ENCODE data around the gene IER2. TPM values are rescaled to one million over a fixed set of nuclear protein-coding genes. Genes with fewer than 3 reads are reported as not detected.
"Not testable (repeated sequence)": the region's sequence is repeated elsewhere in the genome, so short reads cannot be mapped to it uniquely, and the experiment has no call there.

IER2 gene
- total RNA-seq, 1 donor from 2014 or later: 26.0 TPM

- DNase-seq (ENCODE audit: low spot score): no peak
These were observed 45.5 kb downstream of the IER2 start for GRCh38 chr19:13195678-13196077.

- no peak for DNase-seq (ENCODE audit: low spot score)
These were observed 48.4 kb downstream of the IER2 start for GRCh38 chr19:13198634-13199033.

GRCh38 chr19:13202112-13202511 lies 51.9 kb downstream of the IER2 start:
- not testable (repeated sequence) for DNase-seq (ENCODE audit: low spot score)

Other genes with a start within 250 kb of the IER2 start
- not detected for gene SYCE2, start 231.1 kb upstream of the IER2 start, total RNA-seq (ENCODE audit: insufficient read depth, low replicate concordance)
- 40.0 TPM for gene FARSA, start 216.7 kb upstream of the IER2 start, total RNA-seq (ENCODE audit: insufficient read depth, low replicate concordance)
- 404 TPM for gene CALR, start 211.8 kb upstream of the IER2 start, total RNA-seq (ENCODE audit: insufficient read depth, low replicate concordance)
- 18.8 TPM for gene RAD23A, start 204.5 kb upstream of the IER2 start, total RNA-seq (ENCODE audit: insufficient read depth, low replicate concordance)
- 18.3 TPM for gene GADD45GIP1, start 193.2 kb upstream of the IER2 start, total RNA-seq (ENCODE audit: insufficient read depth, low replicate concordance)
- not detected for gene DAND5, start 180.8 kb upstream of the IER2 start, total RNA-seq (ENCODE audit: insufficient read depth, low replicate concordance)
- gene NFIX, start 154.9 kb upstream of the IER2 start, total RNA-seq (ENCODE audit: insufficient read depth, low replicate concordance): 56.8 TPM
- gene LYL1, start 47.6 kb upstream of the IER2 start, total RNA-seq (ENCODE audit: insufficient read depth, low replicate concordance): 13.0 TPM
- gene TRMT1, start 33.7 kb upstream of the IER2 start, total RNA-seq (ENCODE audit: insufficient read depth, low replicate concordance): 3.9 TPM
- gene NACC1, start 32.1 kb upstream of the IER2 start, total RNA-seq (ENCODE audit: insufficient read depth, low replicate concordance): 15.6 TPM
- 63.8 TPM for gene STX10, start within 50 bp of the IER2 start, total RNA-seq (ENCODE audit: insufficient read depth, low replicate concordance)

Data from umbilical cord (tissue), 2 donors.